ENCODE measurements around the gene OPN5. TPM values are rescaled to one million over a fixed set of nuclear protein-coding genes. Genes with fewer than 3 reads are reported as not detected.

OPN5 gene
- polyA plus RNA-seq, 1 of the 3 experiments (the other 2 are of a cell fraction), result not detected

- WGBS (ENCODE audit: low lambda C conversion rate), result 3% methylated on average over 3 of the region's 3 CpGs
- Histone ChIP-seq H4K20me1 (ENCODE audit: insufficient read depth) (no peaks in the 10 kb centered on the region), H3K27ac (ENCODE audit: low read depth in 2 of 2, low read length in 1 of 2) (no peak overlapping the region), H2AFZ (ENCODE audit: low read depth) (no peak overlapping the region), H3K79me2 (ENCODE audit: insufficient read depth) (no peaks in the 10 kb centered on the region), H3K4me1 (ENCODE audit: control insufficient read depth in 1 of 2, insufficient read depth in 2 of 2, low read depth in 1 of 2, low read length in 1 of 2) (no peaks in the 10 kb centered on the region), H3K9me3 (no peaks in the 10 kb centered on the region), H3K4me3 (ENCODE audit: low read depth in 2 of 2, low read length in 1 of 2) (no peak overlapping the region), H3K9ac (no peak overlapping the region), H3F3A (replicated peaks; ENCODE audit: insufficient read depth) (no peaks in the 10 kb centered on the region), H3K27me3 (ENCODE audit: insufficient read depth) (peaks cover 15% of the 10 kb centered on the region; the same call in 1 of the 2 replicates), H3K9me2 (no peaks in the 10 kb centered on the region), H3K36me3 (replicated peaks in 1 of 2; ENCODE audit: control insufficient read depth in 1 of 2, insufficient read depth in 2 of 2, low read length in 1 of 2) (no peaks in the 10 kb centered on the region), H3K4me2 (no peak overlapping the region)
- ChIA-PET CTCF (no interaction called here), POLR2A (no interaction called here)
- DNase-seq, result no peak
- TF ChIP-seq MAX (IDR thresholded peaks at IDR 0.05; ENCODE audit: low read depth) (no peak), TAF1 (IDR thresholded peaks at IDR 0.05; ENCODE audit: borderline replicate concordance, low read depth, low read length) (no peak), SIN3A (IDR thresholded peaks at IDR 0.05; ENCODE audit: borderline replicate concordance, low read depth, low read length) (no peak), YY1 (IDR thresholded peaks at IDR 0.05; ENCODE audit: low read depth) (no peak), EP300 (IDR thresholded peaks at IDR 0.05; ENCODE audit: borderline replicate concordance in 1 of 2, low read depth in 1 of 2, low read length in 1 of 2) (no peak), REST (IDR thresholded peaks at IDR 0.05; ENCODE audit: low read depth, low read length) (no peak), FOXJ3 (CRISPR knock-in tag; IDR thresholded peaks at IDR 0.05) (no peak), FOXM1 (IDR thresholded peaks at IDR 0.05; ENCODE audit: low read depth) (no peak), ELF1 (IDR thresholded peaks at IDR 0.05) (no peak), USF1 (IDR thresholded peaks at IDR 0.05; ENCODE audit: borderline replicate concordance, low read depth) (no peak), MEF2A (IDR thresholded peaks at IDR 0.05; ENCODE audit: borderline replicate concordance, low read depth) (no peak), GATA2 (CRISPR knock-in tag; IDR thresholded peaks at IDR 0.05) (no peak), PBX3 (IDR thresholded peaks at IDR 0.05) (no peak), FOSL2 (IDR thresholded peaks at IDR 0.05; ENCODE audit: borderline replicate concordance, low read depth) (no peak)
Measured at GRCh38 chr6:47844881-47845280, 63.0 kb downstream of the OPN5 start.

Data from SK-N-SH (cell line).